GM12878 (cell line): ENCODE data around the gene PTPRD. TPM values are rescaled to one million over a fixed set of nuclear protein-coding genes. Genes with fewer than 3 reads are reported as not detected.

Source experiments
- ATAC-seq: fragments of 200-7000 bp; cut with Tn5 transposase; 3 replicates; pipeline ENCODE4 v1.9.1; 2020; ENCODE audit warnings: mild to moderate bottlenecking, moderate library complexity
- BruUV-seq: library from RNA; stranded (reverse); fragments of 400-500 nt; replicated peaks from 2 replicates; lab custom pipeline; 2021; lab: Mats Ljungman, UMichigan
- CTCF ChIA-PET: fragments of 300-600 bp; sonication (Branson Sonifier 250); formaldehyde crosslinking; extraction: SDS; loops from one replicate; lab custom pipeline; 2021; ENCODE audit warnings: inconsistent platforms; lab: Yijun Ruan, JAX
- POLR2A ChIA-PET: fragments of 350-600 bp; formaldehyde crosslinking; extraction: SDS; loops from one replicate; lab custom pipeline; 2021; ENCODE audit warnings: inconsistent platforms; lab: Charles Lee
- RAD21 ChIA-PET: fragments of 300-600 bp; sonication (Branson Sonifier 250); formaldehyde crosslinking; loops from one replicate; lab custom pipeline; 2023; ENCODE audit warnings: antibody characterized with exemption; ENCODE audit not compliant: unreplicated experiment; lab: Charles Lee
- SMC1A ChIA-PET: fragments of 300-600 bp; sonication (Branson Sonifier 250); formaldehyde crosslinking; loops from one replicate; lab custom pipeline; 2023; ENCODE audit not compliant: unreplicated experiment, uncharacterized antibody; lab: Charles Lee
- DNase-seq: peaks from one replicate; pipeline ENCODE4 v3.0.0-alpha.2; 2011; ENCODE audit warnings: low read depth, low spot score
- FAIRE-seq: peaks from 3 replicates; lab custom pipeline; 2011; peaks lifted over from hg19 to GRCh38; lab: Jason Lieb, UNC
- H2AFZ ChIP-seq: 2 replicates; pipeline ENCODE4 v1.6.0; 2011; ENCODE audit warnings: low read depth, low read length, control low read depth; ENCODE audit not compliant: control insufficient read depth
- H3K27ac ChIP-seq: 2 replicates; pipeline ENCODE4 v1.5.1; 2011; ENCODE audit warnings: control low read depth; ENCODE audit not compliant: control insufficient read depth, insufficient read depth
- H3K27me3 ChIP-seq, 2 experiments: replicated peaks in 1 of 2; 2 replicates each; pipeline versions ENCODE4 v1.6.0 to v1.6.1; 2011; ENCODE audit warnings: low read length in 1 of 2; ENCODE audit not compliant: control insufficient read depth in 2 of 2, insufficient read depth in 2 of 2
- H3K36me3 ChIP-seq, 2 experiments: 2 replicates each; pipeline ENCODE4 v1.5.1; 2011; ENCODE audit warnings: low read length in 1 of 2; ENCODE audit not compliant: control insufficient read depth in 2 of 2, insufficient read depth in 2 of 2
- H3K4me1 ChIP-seq: 2 replicates; pipeline ENCODE4 v1.6.1; 2011; ENCODE audit warnings: mild to moderate bottlenecking, low read length, moderate library complexity, mixed read lengths; ENCODE audit not compliant: control insufficient read depth, insufficient read depth
- H3K4me2 ChIP-seq: 2 replicates; pipeline ENCODE4 v1.6.0; 2011; ENCODE audit warnings: control low read depth; ENCODE audit not compliant: control insufficient read depth, insufficient read depth
- H3K4me3 ChIP-seq: fragments of 200-600 bp; sonication (generic); 2 replicates; pipeline ENCODE4 v1.5.1; 2016
- H3K79me2 ChIP-seq: 2 replicates; pipeline ENCODE4 v1.6.0; 2011; ENCODE audit warnings: low read length; ENCODE audit not compliant: control insufficient read depth, insufficient read depth
- H3K9ac ChIP-seq: 2 replicates; pipeline ENCODE4 v1.8.0; 2011; ENCODE audit warnings: low read length, control low read depth, mixed read lengths; ENCODE audit not compliant: control insufficient read depth, insufficient read depth
- H3K9me3 ChIP-seq: replicated peaks from 3 replicates; pipeline ENCODE4 v1.5.1; 2011; ENCODE audit warnings: mild to moderate bottlenecking, low read length; ENCODE audit not compliant: control insufficient read depth, insufficient read depth
- H4K20me1 ChIP-seq: 2 replicates; pipeline ENCODE4 v1.6.0; 2011; ENCODE audit not compliant: control insufficient read depth, insufficient read depth
- CBX5 ChIP-seq: sonication (generic); IDR thresholded peaks from 2 replicates; pipeline ENCODE4 v1.6.1; 2016; ENCODE audit warnings: low read depth, moderate library complexity, mild to moderate bottlenecking, inconsistent platforms
- EED ChIP-seq: sonication (generic); IDR thresholded peaks from 2 replicates; pipeline ENCODE4 v1.6.1; 2016; ENCODE audit warnings: antibody characterized with exemption, low read depth
- ESRRA ChIP-seq: IDR thresholded peaks from 2 replicates; pipeline ENCODE4 v1.6.1; 2012; ENCODE audit warnings: mild to moderate bottlenecking, low read length, improper control_type of control experiment
- HCFC1 ChIP-seq: fragments of 150-350 bp; IDR thresholded peaks from 2 replicates; pipeline ENCODE4 v1.6.1; 2014; ENCODE audit warnings: low read length
- PML ChIP-seq: IDR thresholded peaks from 2 replicates; pipeline ENCODE4 v1.6.1; 2012; ENCODE audit warnings: low read length, inconsistent platforms
- SIX5 ChIP-seq: IDR thresholded peaks from 2 replicates; pipeline ENCODE4 v1.6.1; 2011; ENCODE audit warnings: mild to moderate bottlenecking, low read depth, low read length, moderate library complexity; ENCODE audit not compliant: severe bottlenecking
- USF2 ChIP-seq: IDR thresholded peaks from 2 replicates; pipeline ENCODE4 v1.6.1; 2011; ENCODE audit warnings: low read depth, low read length, improper control_type of control experiment, borderline replicate concordance
- ZNF592 ChIP-seq: fragments of 450-650 bp; IDR thresholded peaks from 2 replicates; pipeline ENCODE4 v1.6.1; 2017; ENCODE audit warnings: mild to moderate bottlenecking, moderate library complexity
- WGBS: methylation state at CpG from one replicate; pipeline ENCODE4 v1.1.6; 2016; ENCODE audit warnings: low lambda C conversion rate; ENCODE audit not compliant: insufficient replicate concordance, insufficient coverage; ENCODE audit errors: missing lambda C conversion rate; 5-methylcytosine and 5-hydroxymethylcytosine counted together
- in situ Hi-C: fragments of 300-500 bp; cut with MboI; formaldehyde crosslinking; loops from 9 replicates; pipeline ENCODE4 v1.14.3; 2018; ENCODE audit warnings: mixed read lengths
- intact Hi-C: fragments of 100-400 bp; cut with micrococcal nuclease; formaldehyde crosslinking; loops from one replicate; pipeline ENCODE4 v1.14.2; 2022; ENCODE audit not compliant: unreplicated experiment
- polyA plus RNA-seq, 11 experiments: library from polyadenylated mRNA; depleted of rRNA in 4 of 11; unstranded in 6 of 11; stranded (reverse) in 5 of 11; fragments of >200 nt; fragmentation: Nextera tagmentation in 4 of 11; fragmentation: Illumina TruSeq in 1 of 11; extraction: Ambion mirVana in 4 of 11; extraction: Trizol in 1 of 11; gene quantifications; 1 replicate in 1 of 11; 2 replicates in 10 of 11; pipeline versions ENCODE4 v1.2.1 to v1.2.3, GENCODE V29; 2011 to 2016; ENCODE audit warnings: inconsistent platforms in 2 of 11, missing spikeins in 2 of 11, low read depth in 1 of 11
- total RNA-seq, 4 experiments: library from RNA; depleted of rRNA in 3 of 4; stranded (reverse); fragments of >200 nt in 3 of 4; fragmentation: Illumina TruSeq in 1 of 4; extraction: Trizol in 1 of 4; gene quantifications; 2 replicates each; pipeline versions ENCODE4 v1.2.1 to v1.2.3, GENCODE V29; 2013 to 2021

The PTPRD gene
- total and polyA plus RNA-seq, 10 of the 15 experiments (the other 5 are each of a cell fraction or from before 2014, with no cell fraction given), result under 0.01 to 0.05 (median 0.01) TPM; not detected in 7

GRCh38 chr9:9904041-9904440 is 708.8 kb downstream of the PTPRD start (continued):
- no peak for TF ChIP-seq ZNF592
- no peak for TF ChIP-seq EED
- no peak for TF ChIP-seq ESRRA
- no peak for TF ChIP-seq USF2
- TF ChIP-seq PML, result no peak
- no peak for TF ChIP-seq SIX5

GRCh38 chr9:9901624-9902023 is 711.2 kb downstream of the PTPRD start:
- TF ChIP-seq CBX5, result no peak
- TF ChIP-seq HCFC1, result no peak
- WGBS, result 0% methylated on average over 4 of the region's 4 CpGs
- ChIA-PET CTCF (no interaction called here), SMC1A (no interaction called here), POLR2A (no interaction called here), RAD21 (no interaction called here)
- DNase-seq (no peak), ATAC-seq (no peak), FAIRE-seq (no peak)
- in situ Hi-C loops (no loop called here), intact Hi-C loops (no loop called here)
- H3K4me3 ChIP-seq, result no peak overlapping the region
- no peak overlapping the region for H2AFZ ChIP-seq
- no TSS peak for BruUV-seq
- H3K9ac ChIP-seq, result no peak overlapping the region
- H3K79me2 ChIP-seq, result no peaks in the 10 kb centered on the region
- no peaks in the 10 kb centered on the region for H4K20me1 ChIP-seq
- no peaks in the 10 kb centered on the region for H3K36me3 ChIP-seq
- no peaks in the 10 kb centered on the region for H3K4me1 ChIP-seq
- no peak overlapping the region for H3K4me2 ChIP-seq
- no peak overlapping the region for H3K27ac ChIP-seq
- no peaks in the 10 kb centered on the region for H3K9me3 ChIP-seq
- H3K27me3 ChIP-seq, result no peaks in the 10 kb centered on the region
